A549 (cell line): ENCODE results near the gene LAMTOR4. TPM values are rescaled to one million over a fixed set of nuclear protein-coding genes. Genes with fewer than 3 reads are reported as not detected.

Experiments
- ATAC-seq, 2 experiments: fragments of 200-7000 bp in 1 of 2; fragments of >200 bp in 1 of 2; cut with Nextera tagmentation in 1 of 2; cut with Tn5 transposase in 1 of 2; 3 replicates each; pipeline versions ENCODE4 v1.8.0 to v1.9.1; 2018 to 2020; ENCODE audit warnings: mild to moderate bottlenecking in 1 of 2, moderate library complexity in 1 of 2
- CTCF ChIA-PET: fragments of 300-600 bp; sonication (Branson Sonifier 250); formaldehyde crosslinking; extraction: SDS; loops from one replicate; lab custom pipeline; 2021; ENCODE audit warnings: antibody characterized with exemption, inconsistent platforms; lab: Yijun Ruan, JAX
- POLR2A ChIA-PET: fragments of 350-600 bp; formaldehyde crosslinking; extraction: SDS; loops from one replicate; lab custom pipeline; 2021; ENCODE audit warnings: antibody characterized with exemption, inconsistent platforms; lab: Yijun Ruan, JAX
- DNase-seq, 2 experiments: peaks; one replicate each; pipeline versions ENCODE4 v3.0.0 to v3.0.0-alpha.2; 2011 to 2016; ENCODE audit warnings: low read depth in 1 of 2, low spot score in 1 of 2
- FAIRE-seq: peaks from 2 replicates; lab custom pipeline; 2011; peaks lifted over from hg19 to GRCh38; lab: Jason Lieb, UNC
- H3K27ac ChIP-seq, 2 experiments: fragments of >200 bp; sonication (Bioruptor Twin); formaldehyde crosslinking; 3 replicates each; pipeline ENCODE4 v1.5.1; 2016 to 2017
- H3K4me1 ChIP-seq: fragments of >200 bp; sonication (Bioruptor Twin); formaldehyde crosslinking; 3 replicates; pipeline ENCODE4 v1.6.1; 2016
- H3K4me2 ChIP-seq: fragments of >200 bp; sonication (Bioruptor Twin); formaldehyde crosslinking; 3 replicates; pipeline ENCODE4 v1.6.1; 2016
- H3K4me3 ChIP-seq: fragments of >200 bp; sonication (Bioruptor Twin); formaldehyde crosslinking; 3 replicates; pipeline ENCODE4 v1.5.1; 2016
- H3K9me3 ChIP-seq: fragments of >200 bp; sonication (Bioruptor Twin); formaldehyde crosslinking; 3 replicates; pipeline ENCODE4 v1.6.1; 2016
- BCL3 ChIP-seq: fragments of >200 bp; sonication (Bioruptor Twin); formaldehyde crosslinking; IDR thresholded peaks from 3 replicates; pipeline ENCODE4 v1.6.1; 2016
- BHLHE40 ChIP-seq: IDR thresholded peaks from 2 replicates; pipeline ENCODE4 v1.6.1; 2012; ENCODE audit warnings: low read depth, low read length, inconsistent platforms
- CEBPB ChIP-seq, 2 experiments: fragments of >200 bp in 1 of 2; sonication (Bioruptor Twin) in 1 of 2; formaldehyde crosslinking in 1 of 2; IDR thresholded peaks; 2 replicates each; pipeline ENCODE4 v1.6.1; 2012 to 2016
- CHD2 ChIP-seq: fragments of 150-350 bp; IDR thresholded peaks from 2 replicates; pipeline ENCODE4 v1.6.1; 2014; ENCODE audit warnings: low read length; ENCODE audit not compliant: partially characterized antibody
- CHD4 ChIP-seq: fragments of 200-600 bp; sonication (generic); IDR thresholded peaks from 2 replicates; pipeline ENCODE4 v1.6.1; 2016; ENCODE audit warnings: antibody characterized with exemption, mild to moderate bottlenecking, borderline replicate concordance
- CTCF ChIP-seq: fragments of >200 bp; sonication (Bioruptor Twin); formaldehyde crosslinking; IDR thresholded peaks from 3 replicates; pipeline ENCODE4 v1.5.1; 2016
- ELK1 ChIP-seq: fragments of 150-350 bp; IDR thresholded peaks from 2 replicates; pipeline ENCODE4 v1.6.1; 2014; ENCODE audit warnings: low read depth, mild to moderate bottlenecking, low read length
- ESRRA ChIP-seq: fragments of 150-350 bp; IDR thresholded peaks from 2 replicates; pipeline ENCODE4 v1.6.1; 2014; ENCODE audit warnings: mild to moderate bottlenecking, low read length, borderline replicate concordance
- FOSB ChIP-seq: fragments of 250-450 bp; sonication (Bioruptor Pico); IDR thresholded peaks from 2 replicates; pipeline ENCODE4 v1.5.0; 2020; ENCODE audit warnings: mild to moderate bottlenecking, moderate library complexity
- FOXS1 ChIP-seq: fragments of 250-450 bp; sonication (Bioruptor Pico); IDR thresholded peaks from 2 replicates; pipeline ENCODE4 v1.5.0; 2020; ENCODE audit warnings: mild to moderate bottlenecking, moderate library complexity
- HDAC2 ChIP-seq: fragments of 200-600 bp; sonication (generic); IDR thresholded peaks from 2 replicates; pipeline ENCODE4 v1.6.1; 2016
- HMGXB4 ChIP-seq: fragments of 250-450 bp; sonication (Bioruptor Pico); IDR thresholded peaks from 2 replicates; pipeline ENCODE4 v1.5.0; 2021; ENCODE audit warnings: mild to moderate bottlenecking, moderate library complexity, borderline replicate concordance
- HOXB5 ChIP-seq: fragments of 250-450 bp; sonication (Bioruptor Pico); IDR thresholded peaks from 2 replicates; pipeline ENCODE4 v1.5.0; 2020; ENCODE audit warnings: mild to moderate bottlenecking, moderate library complexity
- MAZ ChIP-seq: fragments of 150-350 bp; IDR thresholded peaks from 2 replicates; pipeline ENCODE4 v1.6.1; 2014; ENCODE audit warnings: antibody characterized with exemption, low read depth, low read length, borderline replicate concordance
- MYC ChIP-seq: IDR thresholded peaks from 2 replicates; pipeline ENCODE4 v1.6.1; 2012; ENCODE audit warnings: mild to moderate bottlenecking, inconsistent platforms, low read length, improper control_type of control experiment, borderline replicate concordance
- PBX3 ChIP-seq: IDR thresholded peaks from 2 replicates; pipeline ENCODE4 v1.6.1; 2012
- PHF8 ChIP-seq: fragments of 200-600 bp; sonication (generic); IDR thresholded peaks from 2 replicates; pipeline ENCODE4 v1.6.1; 2016; ENCODE audit warnings: low read depth, mild to moderate bottlenecking, antibody characterized with exemption, moderate library complexity, borderline replicate concordance
- RAD21 ChIP-seq, 2 experiments: fragments of >200 bp in 1 of 2; sonication (Bioruptor Twin) in 1 of 2; formaldehyde crosslinking in 1 of 2; IDR thresholded peaks in 1 of 2; conservative IDR thresholded peaks in 1 of 2; 2 replicates in 1 of 2; 3 replicates in 1 of 2; pipeline ENCODE4 v1.6.1; 2012 to 2018; ENCODE audit warnings: inconsistent platforms in 1 of 2
- RARB ChIP-seq: fragments of 250-450 bp; sonication (Bioruptor Pico); IDR thresholded peaks from 2 replicates; pipeline ENCODE4 v1.8.0; 2021; ENCODE audit warnings: mild to moderate bottlenecking, moderate library complexity
- RFX5 ChIP-seq: fragments of 450-650 bp; IDR thresholded peaks from 2 replicates; pipeline ENCODE4 v1.7.1; 2014; ENCODE audit warnings: antibody characterized with exemption, mild to moderate bottlenecking, moderate library complexity
- TFCP2L1 ChIP-seq: fragments of 250-450 bp; sonication (Bioruptor Pico); IDR thresholded peaks from 2 replicates; pipeline ENCODE4 v1.5.0; 2021; ENCODE audit warnings: mild to moderate bottlenecking
- USF2 ChIP-seq: fragments of 450-650 bp; IDR thresholded peaks from 2 replicates; pipeline ENCODE4 v1.6.1; 2014; ENCODE audit warnings: antibody characterized with exemption
- ZFP36 ChIP-seq: fragments of 450-650 bp; IDR thresholded peaks from 2 replicates; pipeline ENCODE4 v1.6.1; 2014; ENCODE audit warnings: borderline replicate concordance; ENCODE audit not compliant: partially characterized antibody
- ZSCAN20 ChIP-seq: fragments of 250-450 bp; sonication (Bioruptor Pico); IDR thresholded peaks from 2 replicates; pipeline ENCODE4 v1.8.0; 2022; ENCODE audit warnings: mild to moderate bottlenecking, moderate library complexity
- WGBS: methylation state at CpG from one replicate; pipeline ENCODE4 v1.1.6; 2017; ENCODE audit errors: missing lambda C conversion rate; 5-methylcytosine and 5-hydroxymethylcytosine counted together
- polyA plus RNA-seq, 4 experiments: library from polyadenylated mRNA; depleted of rRNA in 3 of 4; stranded (reverse); fragments of >200 nt; fragmentation: RNase III in 1 of 4; extraction: RNeasy Plus Mini Kit Qiagen cat#74134 plus additional on column Dnase treatment in 1 of 4; gene quantifications; 2 replicates in 3 of 4; 3 replicates in 1 of 4; pipeline ENCODE4 v1.2.3, GENCODE V29; 2011 to 2017

LAMTOR4 gene
- polyA plus RNA-seq, 2 of the 4 experiments (the other 2 are of a cell fraction), result 123 to 177 TPM

- TF ChIP-seq BHLHE40 (peak; percentile 89), HMGXB4 (no peak), CHD2 (no peak), ZFP36 (no peak), FOXS1 (no peak)
- TF ChIP-seq, all 56 proteins: peak for 10
Observed at GRCh38 chr7:100148559-100149328, at the start of gene LAMTOR4 (continued).

- Histone ChIP-seq H3K9me3 (no peaks in the 10 kb centered on the region), H3K4me1 (peaks cover 18% of the 10 kb centered on the region), H3K4me3 (peak overlapping the region; percentile 98), H3K4me2 (peak overlapping the region; percentile 85), H3K27ac (peak overlapping the region; percentile 94 to 100; a peak in 5 of 6 replicates)
- ChIA-PET CTCF (interaction anchor here (0.6 to 3.9 kb wide), 3 partner anchors 24 to 47 kb away, joined by 3 to 33 read pairs (median 4); no protein-coding TSS in a partner anchor), POLR2A (no interaction called here)
- no peak for FAIRE-seq
- TF ChIP-seq CHD2 (no peak), RARB (CRISPR knock-in tag) (no peak), RAD21 (conservative IDR thresholded peaks at IDR 0.05 in 1 of 2, IDR thresholded peaks at IDR 0.05 in 1 of 2) (no peak), RFX5 (no peak), ESRRA (no peak), ZSCAN20 (no peak), HDAC2 (no peak), CTCF (no peak), TFCP2L1 (CRISPR knock-in tag) (no peak), MYC (no peak)
- ATAC-seq, result no peak
- no peak for DNase-seq
- 86% methylated on average over 12 of the region's 12 CpGs for WGBS
Observed at GRCh38 chr7:100099452-100099851, 49.3 kb upstream of the LAMTOR4 start.

GRCh38 chr7:100100420-100101015, 48.2 kb upstream of the LAMTOR4 start:
- H3K9me3 ChIP-seq, result no peaks in the 10 kb centered on the region
- H3K4me3 ChIP-seq, result peak overlapping the region; percentile 98
- peak overlapping the region; percentile 85 for H3K4me2 ChIP-seq
- ChIA-PET POLR2A (interaction anchor here (1.6 to 3.0 kb wide), 11 partner anchors 11 to 181 kb away, joined by 5 to 46 read pairs (median 8); partner anchors contain the start of genes COPS6, LAMTOR4, MBLAC1 and TRIM4), CTCF (interaction anchor here (0.6 to 3.9 kb wide), 4 partner anchors 10 to 488 kb away, joined by 3 to 33 read pairs (median 4); no protein-coding TSS in a partner anchor)
- ATAC-seq, result peak; percentile 84 to 89
- no peak for FAIRE-seq
- peak overlapping the region; percentile 94 to 100 for H3K27ac ChIP-seq
- peaks cover 18% of the 10 kb centered on the region for H3K4me1 ChIP-seq
- WGBS, result 2% methylated on average over 21 of the region's 61 CpGs
- peak; percentile 93 to 99 for DNase-seq
- TF ChIP-seq PBX3, result peak; percentile 93
- TF ChIP-seq MAZ, result 0 out of 2 replicates have a peak, but pooled peaks have one; percentile 2
- TF ChIP-seq FOSB (CRISPR knock-in tag), result no peak
- no peak for TF ChIP-seq CHD4
- TF ChIP-seq CEBPB (IDR thresholded peaks at IDR 0.05), result no peak; a peak in 1 of 4 replicates
- TF ChIP-seq PHF8, result peak; percentile 49; the same call in 1 of the 2 replicates
- peak; percentile 99 for TF ChIP-seq MYC
- peak; percentile 66; the same call in 2 of the 3 replicates for TF ChIP-seq BCL3
- TF ChIP-seq RFX5, result peak; percentile 69
- no peak for TF ChIP-seq HOXB5 (CRISPR knock-in tag)
- TF ChIP-seq CHD2, result peak; percentile 67
- no peak for TF ChIP-seq ELK1
- TF ChIP-seq USF2, result 0 out of 2 replicates have a peak, but pooled peaks have one; percentile 2
